Neuronal stem cell (in vitro differentiated cells): ENCODE results near the gene PRPF39.

Source experiments
- DNase-seq: peaks from one replicate; pipeline ENCODE4 v3.0.0-alpha.2; 2013; ENCODE audit warnings: low spot score
- H2AFZ ChIP-seq: one replicate; pipeline ENCODE4 v1.6.1; 2013; ENCODE audit warnings: mild to moderate bottlenecking, low read length, inconsistent platforms
- H2AK5ac ChIP-seq: 2 replicates; pipeline ENCODE4 v1.6.1; 2013; ENCODE audit warnings: low read depth, mild to moderate bottlenecking, inconsistent platforms, low read length, moderate library complexity, mixed read lengths
- H2BK120ac ChIP-seq: 2 replicates; pipeline ENCODE4 v1.6.1; 2013; ENCODE audit warnings: low read depth, mild to moderate bottlenecking, inconsistent platforms, low read length, moderate library complexity, mixed read lengths
- H2BK12ac ChIP-seq: one replicate; pipeline ENCODE4 v1.6.1; 2013; ENCODE audit warnings: low read length, inconsistent platforms
- H2BK15ac ChIP-seq: 2 replicates; pipeline ENCODE4 v1.6.1; 2013; ENCODE audit warnings: mild to moderate bottlenecking, low read length, inconsistent platforms, mixed read lengths
- H2BK5ac ChIP-seq: one replicate; pipeline ENCODE4 v1.6.1; 2013; ENCODE audit warnings: inconsistent platforms, mild to moderate bottlenecking, low read length, moderate library complexity
- H3K14ac ChIP-seq: one replicate; pipeline ENCODE4 v1.6.1; 2013; ENCODE audit warnings: low read length, inconsistent platforms
- H3K18ac ChIP-seq: 2 replicates; pipeline ENCODE4 v1.6.1; 2013; ENCODE audit warnings: low read length, inconsistent platforms
- H3K23ac ChIP-seq: 2 replicates; pipeline ENCODE4 v1.6.1; 2013; ENCODE audit warnings: low read depth, mild to moderate bottlenecking, mixed read lengths, low read length, inconsistent platforms; ENCODE audit not compliant: poor library complexity
- H3K27ac ChIP-seq: replicated peaks from 3 replicates; pipeline ENCODE4 v1.5.1; 2013; ENCODE audit warnings: low read length, inconsistent platforms
- H3K27me3 ChIP-seq, 3 experiments: 2 replicates each; pipeline ENCODE4 v1.6.1; 2013; ENCODE audit warnings: low read length in 3 of 3, mild to moderate bottlenecking in 2 of 3, inconsistent platforms in 1 of 3, low read depth in 1 of 3, mixed read lengths in 1 of 3, moderate library complexity in 1 of 3; ENCODE audit not compliant: control insufficient read depth in 3 of 3, insufficient read depth in 3 of 3
- H3K36me3 ChIP-seq, 2 donors: replicated peaks in 1 of 2; 2 replicates each; pipeline ENCODE4 v1.6.1; 2013; ENCODE audit warnings: low read length in 2 of 2; ENCODE audit not compliant: control insufficient read depth in 2 of 2, insufficient read depth in 2 of 2
- H3K4ac ChIP-seq: 2 replicates; pipeline ENCODE4 v1.6.1; 2013; ENCODE audit warnings: inconsistent platforms, mild to moderate bottlenecking, low read length, moderate library complexity
- H3K4me1 ChIP-seq, 2 donors: 1 replicate in 1 of 2; 2 replicates in 1 of 2; pipeline ENCODE4 v1.6.1; 2013; ENCODE audit warnings: low read length in 2 of 2, low read depth in 1 of 2; ENCODE audit not compliant: control insufficient read depth in 2 of 2, insufficient read depth in 1 of 2
- H3K4me2 ChIP-seq: one replicate; pipeline ENCODE4 v1.6.1; 2013; ENCODE audit warnings: mild to moderate bottlenecking, low read length, inconsistent platforms; ENCODE audit not compliant: insufficient read depth, poor library complexity, severe bottlenecking
- H3K4me3 ChIP-seq, 2 donors: 2 replicates each; pipeline ENCODE4 v1.5.1; 2013; ENCODE audit warnings: low read length in 2 of 2, mild to moderate bottlenecking in 2 of 2, inconsistent platforms in 1 of 2, moderate library complexity in 1 of 2
- H3K79me1 ChIP-seq: one replicate; pipeline ENCODE4 v1.6.1; 2013; ENCODE audit warnings: low read depth, mild to moderate bottlenecking, inconsistent platforms, low read length, moderate library complexity
- H3K9ac ChIP-seq: one replicate; pipeline ENCODE4 v1.6.1; 2013; ENCODE audit warnings: mild to moderate bottlenecking, low read depth, low read length, inconsistent platforms; ENCODE audit not compliant: poor library complexity
- H3K9me3 ChIP-seq, 2 donors: replicated peaks in 1 of 2; 2 replicates each; pipeline versions ENCODE3 to v1.6.1; 2013; ENCODE audit warnings: low read length in 2 of 2, mild to moderate bottlenecking in 2 of 2, inconsistent platforms in 1 of 2, low read depth in 1 of 2, mixed read lengths in 1 of 2, moderate library complexity in 1 of 2; ENCODE audit not compliant: control insufficient read depth in 2 of 2, insufficient read depth in 1 of 2
- H4K8ac ChIP-seq: one replicate; pipeline ENCODE4 v1.6.1; 2013; ENCODE audit warnings: low read depth, mild to moderate bottlenecking, inconsistent platforms, low read length, moderate library complexity
- H4K91ac ChIP-seq: one replicate; pipeline ENCODE4 v1.6.1; 2013; ENCODE audit warnings: low read length, low read depth, mild to moderate bottlenecking, inconsistent platforms; ENCODE audit not compliant: poor library complexity
- WGBS, 2 donors: extraction: QIAGEN DNeasy Blood & Tissue Kit; methylation state at CpG; one replicate each; pipeline ENCODE4 v1.1.7; 2013; ENCODE audit warnings: missing lambda C conversion rate in 2 of 2, mixed read lengths in 1 of 2; ENCODE audit not compliant: insufficient read length in 2 of 2, insufficient replicate concordance in 1 of 2; ENCODE audit errors: extremely low coverage in 2 of 2; 5-methylcytosine and 5-hydroxymethylcytosine counted together

PRPF39 gene

GRCh38 chr14:45048385-45048784 is 35.5 kb upstream of the PRPF39 start:
- H3K36me3 ChIP-seq = peaks cover 5 to 57% of the 10 kb centered on the region in 2 donors
- H3K14ac ChIP-seq = no peak overlapping the region
- no peak overlapping the region for H2AK5ac ChIP-seq
- H3K4me2 ChIP-seq = no peak overlapping the region
- H2BK120ac ChIP-seq = no peak overlapping the region
- no peak overlapping the region for H2BK5ac ChIP-seq
- H4K91ac ChIP-seq = no peak overlapping the region
- H3K27me3 ChIP-seq = no peaks in the 10 kb centered on the region
- no peak overlapping the region for H2BK12ac ChIP-seq
- H3K9ac ChIP-seq = no peak overlapping the region
- DNase-seq = no peak
- no CpG with 5 or more reads among the region's 2 CpGs for WGBS, 2 donors
- H3K27ac ChIP-seq = no peak overlapping the region
- no peaks in the 10 kb centered on the region for H3K9me3 ChIP-seq
- H4K8ac ChIP-seq = no peak overlapping the region
- no peak overlapping the region for H2BK15ac ChIP-seq
- H3K4ac ChIP-seq = no peak overlapping the region
- no peaks in the 10 kb centered on the region for H3K4me1 ChIP-seq
- H3K4me3 ChIP-seq = no peak overlapping the region
- H3K23ac ChIP-seq = no peak overlapping the region
- no peak overlapping the region for H2AFZ ChIP-seq
- no peaks in the 10 kb centered on the region for H3K79me1 ChIP-seq
- H3K18ac ChIP-seq = no peak overlapping the region

GRCh38 chr14:45051180-45051579 is 32.7 kb upstream of the PRPF39 start:
- Histone ChIP-seq H2BK5ac (no peak overlapping the region), H3K79me1 (no peaks in the 10 kb centered on the region), H3K18ac (no peak overlapping the region), H3K9me3 (peaks cover 0 to under 1% of the 10 kb centered on the region in 2 donors), H4K91ac (no peak overlapping the region), H3K4ac (no peak overlapping the region), H3K27me3 (no peaks in the 10 kb centered on the region), H3K36me3 (peaks cover 3 to 56% of the 10 kb centered on the region in 2 donors), H2BK12ac (no peak overlapping the region), H2AK5ac (no peak overlapping the region), H3K14ac (no peak overlapping the region), H4K8ac (no peak overlapping the region), H2BK15ac (no peak overlapping the region), H3K27ac (no peak overlapping the region), H3K23ac (no peak overlapping the region), H2BK120ac (no peak overlapping the region), H3K4me1 (no peaks in the 10 kb centered on the region), H2AFZ (no peak overlapping the region), H3K9ac (no peak overlapping the region), H3K4me3 (no peak overlapping the region), H3K4me2 (no peak overlapping the region)
- no peak for DNase-seq

GRCh38 chr14:45051896-45052295 is 32.0 kb upstream of the PRPF39 start:
- no peak for DNase-seq
- H2BK12ac ChIP-seq = no peak overlapping the region
- no peaks in the 10 kb centered on the region for H3K4me1 ChIP-seq
- H3K27me3 ChIP-seq = no peaks in the 10 kb centered on the region
- H2BK15ac ChIP-seq = no peak overlapping the region
- H3K4me3 ChIP-seq = no peak overlapping the region
- no peak overlapping the region for H3K9ac ChIP-seq
- no CpG with 5 or more reads among the region's 4 CpGs for WGBS, 2 donors
- H2AK5ac ChIP-seq = no peak overlapping the region
- H3K14ac ChIP-seq = no peak overlapping the region
- no peaks in the 10 kb centered on the region for H3K79me1 ChIP-seq
- H3K9me3 ChIP-seq = peaks cover 0 to 6% of the 10 kb centered on the region in 2 donors
- peaks cover 2 to 54% of the 10 kb centered on the region in 2 donors for H3K36me3 ChIP-seq
- H3K27ac ChIP-seq = no peak overlapping the region
- H2BK120ac ChIP-seq = no peak overlapping the region
- no peak overlapping the region for H3K4ac ChIP-seq
- H3K18ac ChIP-seq = no peak overlapping the region
- H4K8ac ChIP-seq = no peak overlapping the region
- H2AFZ ChIP-seq = no peak overlapping the region
- no peak overlapping the region for H4K91ac ChIP-seq
- H2BK5ac ChIP-seq = no peak overlapping the region
- no peak overlapping the region for H3K23ac ChIP-seq
- no peak overlapping the region for H3K4me2 ChIP-seq

- no peaks in the 10 kb centered on the region for H3K4me1 ChIP-seq
- no peak overlapping the region for H3K4me3 ChIP-seq
- peaks cover 0 to 44% of the 10 kb centered on the region in 2 donors for H3K36me3 ChIP-seq
- H3K23ac ChIP-seq = no peak overlapping the region
- no peak overlapping the region for H2AFZ ChIP-seq
- H3K18ac ChIP-seq = no peak overlapping the region
- no CpG with 5 or more reads among the region's 2 CpGs for WGBS, 2 donors
- no peak overlapping the region for H3K4me2 ChIP-seq
- no peak overlapping the region for H3K14ac ChIP-seq
- no peak overlapping the region for H4K8ac ChIP-seq
- H3K9ac ChIP-seq = no peak overlapping the region
- no peaks in the 10 kb centered on the region for H3K27me3 ChIP-seq
- H2BK120ac ChIP-seq = no peak overlapping the region
- H2BK15ac ChIP-seq = no peak overlapping the region
- no peak overlapping the region for H2BK12ac ChIP-seq
- H3K4ac ChIP-seq = no peak overlapping the region
- DNase-seq = no peak
- H4K91ac ChIP-seq = no peak overlapping the region
- no peak overlapping the region for H3K27ac ChIP-seq
- H2AK5ac ChIP-seq = no peak overlapping the region
- peaks cover 1% of the 10 kb centered on the region for H3K79me1 ChIP-seq
- H3K9me3 ChIP-seq = peaks cover 0 to 6% of the 10 kb centered on the region in 2 donors
- H2BK5ac ChIP-seq = no peak overlapping the region
These were observed 26.6 kb upstream of the PRPF39 start for GRCh38 chr14:45057349-45057748.
